CD14-positive monocyte (primary cell): ENCODE results near the gene EBF3. TPM values are rescaled to one million over a fixed set of nuclear protein-coding genes. Genes with fewer than 3 reads are reported as not detected.

Experiments
- DNase-seq, 3 donors: peaks; one replicate each; pipeline ENCODE4 v3.0.0-alpha.2; 2011 to 2022
- H2AFZ ChIP-seq: 2 replicates; pipeline ENCODE4 v1.6.0; 2012; ENCODE audit warnings: mild to moderate bottlenecking, low read depth, low read length, inconsistent platforms; ENCODE audit not compliant: insufficient read depth, poor library complexity, severe bottlenecking
- H3K27ac ChIP-seq, 2 donors: 1 replicate in 1 of 2; 2 replicates in 1 of 2; pipeline ENCODE4 v1.5.1; 2012 to 2013; ENCODE audit warnings: low read length in 2 of 2, control low read depth in 1 of 2, inconsistent platforms in 1 of 2, low read depth in 1 of 2, mild to moderate bottlenecking in 1 of 2
- H3K27me3 ChIP-seq, 2 donors: one replicate each; pipeline versions ENCODE4 v1.6.0 to v1.6.1; 2011 to 2013; ENCODE audit warnings: low read length in 2 of 2; ENCODE audit not compliant: control insufficient read depth in 2 of 2, insufficient read depth in 2 of 2
- H3K36me3 ChIP-seq, 2 donors: replicated peaks in 1 of 2; 1 replicate in 1 of 2; 2 replicates in 1 of 2; pipeline versions ENCODE4 v1.5.1 to v1.6.1; 2012 to 2013; ENCODE audit warnings: low read length in 2 of 2, control low read depth in 1 of 2, inconsistent platforms in 1 of 2, mild to moderate bottlenecking in 1 of 2; ENCODE audit not compliant: insufficient read depth in 2 of 2, control insufficient read depth in 1 of 2
- H3K4me1 ChIP-seq, 2 donors: 1 replicate in 1 of 2; 2 replicates in 1 of 2; pipeline versions ENCODE4 v1.5.1 to v1.6.1; 2012 to 2013; ENCODE audit warnings: low read length in 2 of 2, control low read depth in 1 of 2, inconsistent platforms in 1 of 2, mild to moderate bottlenecking in 1 of 2, moderate library complexity in 1 of 2; ENCODE audit not compliant: insufficient read depth in 2 of 2, control insufficient read depth in 1 of 2
- H3K4me2 ChIP-seq: replicated peaks from 2 replicates; pipeline ENCODE3; 2012; ENCODE audit warnings: low read length, moderate library complexity, mild to moderate bottlenecking; ENCODE audit not compliant: poor library complexity, severe bottlenecking; ENCODE audit errors: extremely low read depth
- H3K4me3 ChIP-seq, 3 experiments: fragments of 200-600 bp in 1 of 3; sonication (generic) in 1 of 3; replicated peaks in 1 of 3; 1 replicate in 2 of 3; 2 replicates in 1 of 3; pipeline ENCODE4 v1.5.1; 2011 to 2013; ENCODE audit warnings: low read length in 3 of 3, mild to moderate bottlenecking in 3 of 3, control low read depth in 2 of 3, low read depth in 2 of 3, inconsistent platforms in 1 of 3, moderate library complexity in 1 of 3
- H3K79me2 ChIP-seq: 2 replicates; pipeline ENCODE4 v1.6.0; 2012; ENCODE audit warnings: mild to moderate bottlenecking, control low read depth, inconsistent platforms, low read length, moderate library complexity; ENCODE audit not compliant: insufficient read depth
- H3K9ac ChIP-seq: 2 replicates; pipeline ENCODE4 v1.6.0; 2017; ENCODE audit warnings: low read length, mild to moderate bottlenecking; ENCODE audit not compliant: insufficient read depth, poor library complexity, severe bottlenecking
- H3K9me3 ChIP-seq, 2 donors: replicated peaks in 1 of 2; 1 replicate in 1 of 2; 2 replicates in 1 of 2; pipeline versions ENCODE4 v1.5.1 to v1.6.1; 2012 to 2013; ENCODE audit warnings: low read length in 2 of 2, control low read depth in 1 of 2; ENCODE audit not compliant: control insufficient read depth in 1 of 2, insufficient read depth in 1 of 2
- H4K20me1 ChIP-seq: 2 replicates; pipeline ENCODE4 v1.6.0; 2012; ENCODE audit warnings: mild to moderate bottlenecking, low read length, control low read depth, moderate library complexity; ENCODE audit not compliant: insufficient read depth
- H3K27ac Mint-ChIP-seq, 7 donors: one replicate each; pipeline ENCODE4 v1.8.0; 2020; ENCODE audit warnings: mild to moderate bottlenecking in 7 of 7, mixed read lengths in 7 of 7, moderate library complexity in 6 of 7, inconsistent platforms in 2 of 7
- H3K27me3 Mint-ChIP-seq, 3 donors: one replicate each; pipeline ENCODE4 v1.8.0; 2021 to 2022; ENCODE audit warnings: low read depth in 3 of 3, mild to moderate bottlenecking in 3 of 3, mixed read lengths in 3 of 3, moderate library complexity in 3 of 3, inconsistent platforms in 1 of 3
- H3K36me3 Mint-ChIP-seq, 2 donors: one replicate each; pipeline ENCODE4 v1.8.0; 2020; ENCODE audit warnings: mixed read lengths in 2 of 2, inconsistent platforms in 1 of 2, mild to moderate bottlenecking in 1 of 2
- H3K4me1 Mint-ChIP-seq: one replicate; pipeline ENCODE4 v1.8.0; 2020; ENCODE audit warnings: mild to moderate bottlenecking, mixed read lengths
- H3K4me3 Mint-ChIP-seq, 2 donors: one replicate each; pipeline ENCODE4 v1.8.0; 2020; ENCODE audit warnings: mild to moderate bottlenecking in 2 of 2, mixed read lengths in 2 of 2, moderate library complexity in 1 of 2
- H3K9me3 Mint-ChIP-seq, 7 donors: one replicate each; pipeline ENCODE4 v1.8.0; 2020 to 2022; ENCODE audit warnings: mixed read lengths in 7 of 7, mild to moderate bottlenecking in 6 of 7, moderate library complexity in 6 of 7, inconsistent platforms in 2 of 7
- WGBS: methylation state at CpG from one replicate; pipeline ENCODE4 v1.1.5; 2013; ENCODE audit warnings: missing lambda C conversion rate; ENCODE audit not compliant: insufficient coverage; 5-methylcytosine and 5-hydroxymethylcytosine counted together
- intact Hi-C, 2 donors: fragments of 100-400 bp; cut with micrococcal nuclease; formaldehyde crosslinking; loops; one replicate each; pipeline versions ENCODE4 v1.15.0 to v1.15.1; 2023
- polyA plus RNA-seq, 3 donors: library from polyadenylated mRNA; depleted of rRNA in 1 of 3; unstranded in 2 of 3; stranded (reverse) in 1 of 3; fragments of 300-500 nt in 2 of 3; fragments of >200 nt in 1 of 3; fragmentation: Illumina TruSeq in 2 of 3; gene quantifications; 1 replicate in 2 of 3; 2 replicates in 1 of 3; pipeline ENCODE4 v1.2.3, GENCODE V29; 2012 to 2021
- TF ChIP-seq, protein P1 (sequence below): fragments of 200-600 bp; IDR thresholded peaks from one replicate; pipeline ENCODE4 v1.8.0; 2022; ENCODE audit warnings: antibody characterized with exemption, mild to moderate bottlenecking

EBF3 gene
- polyA plus RNA-seq, 3 donors: not detected

- Histone ChIP-seq H3K36me3 (no peaks in the 10 kb centered on the region), H2AFZ (no peak overlapping the region), H4K20me1 (no peaks in the 10 kb centered on the region), H3K79me2 (no peaks in the 10 kb centered on the region), H3K27ac (no peak overlapping the region), H3K4me1 (no peaks in the 10 kb centered on the region), H3K4me2 (no peak overlapping the region), H3K9ac (no peak overlapping the region), H3K27me3 (no peaks in the 10 kb centered on the region), H3K9me3 (peaks cover 6 to 7% of the 10 kb centered on the region in 2 donors), H3K4me3 (no peak overlapping the region)
- Mint-ChIP-seq H3K4me1 (no peaks in the 10 kb centered on the region), H3K27ac (no peak overlapping the region), H3K4me3 (no peak overlapping the region), H3K9me3 (peaks cover 4 to 20% (median 8%) of the 10 kb centered on the region in 7 donors), H3K36me3 (no peaks in the 10 kb centered on the region), H3K27me3 (peaks cover 0 to 4% (median 1%) of the 10 kb centered on the region in 3 donors)
- TF ChIP-seq, protein P1, sequence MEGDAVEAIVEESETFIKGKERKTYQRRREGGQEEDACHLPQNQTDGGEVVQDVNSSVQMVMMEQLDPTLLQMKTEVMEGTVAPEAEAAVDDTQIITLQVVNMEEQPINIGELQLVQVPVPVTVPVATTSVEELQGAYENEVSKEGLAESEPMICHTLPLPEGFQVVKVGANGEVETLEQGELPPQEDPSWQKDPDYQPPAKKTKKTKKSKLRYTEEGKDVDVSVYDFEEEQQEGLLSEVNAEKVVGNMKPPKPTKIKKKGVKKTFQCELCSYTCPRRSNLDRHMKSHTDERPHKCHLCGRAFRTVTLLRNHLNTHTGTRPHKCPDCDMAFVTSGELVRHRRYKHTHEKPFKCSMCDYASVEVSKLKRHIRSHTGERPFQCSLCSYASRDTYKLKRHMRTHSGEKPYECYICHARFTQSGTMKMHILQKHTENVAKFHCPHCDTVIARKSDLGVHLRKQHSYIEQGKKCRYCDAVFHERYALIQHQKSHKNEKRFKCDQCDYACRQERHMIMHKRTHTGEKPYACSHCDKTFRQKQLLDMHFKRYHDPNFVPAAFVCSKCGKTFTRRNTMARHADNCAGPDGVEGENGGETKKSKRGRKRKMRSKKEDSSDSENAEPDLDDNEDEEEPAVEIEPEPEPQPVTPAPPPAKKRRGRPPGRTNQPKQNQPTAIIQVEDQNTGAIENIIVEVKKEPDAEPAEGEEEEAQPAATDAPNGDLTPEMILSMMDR: no peak
- intact Hi-C loops: no loop called here
- 67% methylated on average over 9 of the region's 9 CpGs for whole genome bisulfite sequencing
- no peak for DNase-seq
These were observed 99.4 kb downstream of the EBF3 start for GRCh38 chr10:129864601-129865126.

DNA sequence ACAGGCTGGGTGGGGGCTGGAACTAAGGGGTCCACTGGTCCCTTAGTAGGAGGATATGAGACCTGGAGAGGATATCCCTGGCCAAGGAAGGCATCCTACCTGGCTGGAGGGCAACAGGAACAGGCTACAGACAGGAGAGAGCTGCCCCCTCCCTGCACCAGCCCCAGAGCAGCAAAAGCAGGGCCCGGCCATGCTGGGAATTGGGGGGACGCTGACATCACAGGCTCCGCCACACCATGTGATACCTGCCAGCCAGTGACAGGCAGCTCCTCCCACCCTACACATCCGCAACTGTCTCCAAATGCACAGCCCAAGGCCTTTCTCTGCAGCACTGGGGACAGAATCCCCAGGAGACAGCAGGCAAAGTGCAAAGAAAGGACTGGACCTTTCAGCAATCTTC is 100.0 kb downstream of the EBF3 start:
- H3K9me3 Mint-ChIP-seq: peaks cover 4 to 18% (median 8%) of the 10 kb centered on the region in 7 donors
- H3K27me3 Mint-ChIP-seq: peaks cover 0 to 4% (median 0%) of the 10 kb centered on the region in 3 donors
- 92% methylated on average over 4 of the region's 4 CpGs for WGBS
- intact Hi-C loops: no loop called here
- H3K9me3 ChIP-seq: peaks cover 6 to 7% of the 10 kb centered on the region in 2 donors
- H3K27me3 ChIP-seq: no peaks in the 10 kb centered on the region
- no peak overlapping the region for H3K4me3 ChIP-seq
- H3K4me2 ChIP-seq: no peak overlapping the region
- TF ChIP-seq, protein P1: no peak
- H3K9ac ChIP-seq: no peak overlapping the region
- no peaks in the 10 kb centered on the region for H4K20me1 ChIP-seq
- H2AFZ ChIP-seq: no peak overlapping the region
- no peaks in the 10 kb centered on the region for H3K4me1 Mint-ChIP-seq
- no peaks in the 10 kb centered on the region for H3K36me3 ChIP-seq
- H3K79me2 ChIP-seq: no peaks in the 10 kb centered on the region
- H3K36me3 Mint-ChIP-seq: no peaks in the 10 kb centered on the region
- DNase-seq: no peak
- H3K27ac Mint-ChIP-seq: no peak overlapping the region
- no peaks in the 10 kb centered on the region for H3K4me1 ChIP-seq
- H3K27ac ChIP-seq: no peak overlapping the region
- H3K4me3 Mint-ChIP-seq: peak overlapping the region in 1 of 2 donors; percentile 9
